GM03348 (cell line): ENCODE data around the gene PIAS4.
A peak's percentile ranks its signal among the peaks of the same experiment; 100 is the strongest.

Source experiments
- DNase-seq: peaks from one replicate; pipeline ENCODE4 v3.0.0; 2012; ENCODE audit warnings: low spot score

Gene PIAS4

GRCh38 chr19:4077800-4078684, 70.5 kb downstream of the PIAS4 start:
- DNase-seq, result peak; percentile 80

GRCh38 chr19:4080473-4080872, 72.9 kb downstream of the PIAS4 start:
- no peak for DNase-seq

DNA sequence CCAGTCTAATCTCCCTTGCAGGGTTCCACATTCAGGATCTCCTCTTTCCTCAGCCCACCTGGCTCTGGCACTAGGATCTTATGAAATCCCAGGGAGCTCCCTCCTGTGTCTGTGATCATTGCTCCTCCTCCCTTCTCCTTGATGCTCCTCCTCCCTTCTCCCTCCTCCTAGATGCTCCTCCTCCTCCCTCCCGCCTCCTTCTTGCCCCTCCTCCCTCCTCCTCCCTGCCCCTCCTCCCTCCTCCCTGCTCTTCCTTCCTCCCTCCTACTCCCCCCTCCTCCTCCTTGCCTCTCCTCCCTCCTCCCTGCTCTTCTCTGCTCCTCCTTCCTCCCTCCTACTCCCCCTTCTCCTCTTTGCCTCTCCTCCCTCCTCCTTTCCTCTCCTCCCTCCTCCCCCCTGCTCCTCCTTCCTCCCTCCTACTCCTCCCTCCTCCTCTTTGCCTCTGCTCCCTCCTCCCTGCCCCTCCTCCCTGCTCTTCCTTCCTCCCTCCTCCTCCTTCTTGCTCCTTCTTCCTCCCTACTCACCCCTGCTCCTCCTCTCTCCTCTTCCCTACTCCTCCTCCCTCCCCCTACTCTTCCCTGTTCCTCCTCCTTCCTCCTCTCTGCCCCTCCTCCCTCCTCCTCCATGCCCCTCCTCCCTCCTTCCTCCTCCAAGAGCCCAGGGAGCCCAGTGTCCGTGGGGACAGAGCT, 74.0 kb downstream of the PIAS4 start:
- DNase-seq, result no peak

- no peak for DNase-seq
Measured at GRCh38 chr19:4082172-4082571, 74.6 kb downstream of the PIAS4 start.

GRCh38 chr19:4083677-4084546, 76.4 kb downstream of the PIAS4 start:
- no peak for DNase-seq

DNA sequence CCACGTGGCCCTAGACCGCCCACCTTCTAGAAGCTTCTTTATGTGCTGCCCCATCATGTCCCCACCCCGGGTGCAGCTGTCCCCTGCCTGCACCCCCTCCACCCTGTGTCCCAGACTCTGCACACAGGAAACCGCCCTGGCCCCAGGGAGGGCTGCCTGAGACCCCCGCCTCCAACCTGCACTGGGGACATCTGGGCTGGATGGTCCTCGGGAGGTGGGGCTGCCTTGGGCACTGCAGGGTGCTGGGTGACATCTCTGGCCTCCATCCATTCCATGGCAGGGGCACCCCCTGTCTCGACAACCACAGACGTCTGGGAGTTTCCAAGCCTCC, 77.0 kb downstream of the PIAS4 start:
- no peak for DNase-seq

GRCh38 chr19:4086411-4086867, 78.9 kb downstream of the PIAS4 start:
- DNase-seq, result no peak

GRCh38 chr19:4087787-4088679, 80.5 kb downstream of the PIAS4 start:
- DNase-seq, result no peak

DNA sequence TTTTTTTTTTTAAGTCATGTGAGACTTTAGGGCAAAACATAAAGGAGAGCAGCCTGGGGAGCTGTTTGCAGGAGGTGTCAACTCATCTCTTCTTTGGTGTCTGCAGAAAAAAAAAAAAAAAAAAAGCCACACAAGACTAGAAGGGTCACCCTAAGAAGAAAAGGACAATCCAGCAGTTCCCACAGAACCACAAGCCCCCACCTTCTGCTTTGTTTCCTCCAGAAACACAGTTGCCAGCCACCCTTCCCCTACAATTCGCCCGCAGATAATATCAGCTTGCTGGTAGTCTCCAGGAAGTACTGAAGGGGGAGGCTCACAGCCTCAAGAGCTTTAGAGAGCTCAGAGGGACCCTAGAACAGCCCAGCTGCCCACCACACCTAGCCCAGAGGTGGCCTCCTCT, 81.4 kb downstream of the PIAS4 start:
- no peak for DNase-seq
